HG02884 (cell line): ENCODE results near the gene RAPSN.

Experiments
- ATAC-seq: cut with Tn5 transposase; IDR thresholded peaks from one replicate; pipeline ENCODE4 v1.9.1; 2021; ENCODE audit warnings: mild to moderate bottlenecking, moderate library complexity; ENCODE audit not compliant: unreplicated experiment

RAPSN gene

DNA sequence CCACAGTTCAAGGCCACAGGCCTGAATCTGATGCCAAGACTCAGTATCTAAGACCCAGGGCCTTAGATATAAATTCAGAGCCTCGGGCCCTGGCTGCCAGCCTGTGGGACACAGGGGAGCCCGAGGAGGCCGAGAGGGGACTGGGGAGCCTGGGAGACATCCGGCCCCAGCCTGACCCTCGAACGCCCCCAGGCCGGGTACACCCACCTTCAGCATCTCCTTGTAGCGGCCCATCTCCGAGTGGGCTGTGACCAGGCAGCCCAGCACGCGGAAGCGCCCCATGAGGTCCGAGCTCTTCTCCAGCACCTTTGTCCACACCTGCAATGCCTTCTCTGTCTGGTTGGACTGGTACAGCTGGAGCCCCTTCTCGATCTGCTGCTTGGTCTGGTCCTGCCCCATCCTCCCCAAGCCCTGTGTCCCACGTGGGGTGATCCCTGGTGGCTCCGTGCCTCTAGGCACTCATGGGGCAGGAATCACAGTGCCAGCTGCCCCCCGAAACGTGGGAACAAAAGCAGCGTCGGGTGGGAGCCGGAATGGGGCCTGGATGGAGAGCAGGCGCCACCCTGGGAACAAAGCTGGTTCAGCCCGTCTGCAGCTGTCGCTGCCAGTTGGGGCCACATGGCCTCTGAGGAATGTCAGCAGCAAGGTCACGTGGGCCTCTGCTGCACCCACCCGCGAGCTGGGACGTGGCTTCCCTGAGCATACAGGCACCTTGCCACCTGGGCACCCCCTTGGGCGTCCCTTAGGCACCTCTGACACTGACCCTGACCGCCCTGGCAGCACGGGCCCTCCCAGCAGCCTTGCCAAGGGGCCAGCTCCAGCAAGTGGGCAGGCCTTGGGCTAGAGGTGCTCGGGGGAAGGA, at the start of gene RAPSN:
Gene RAPSN (minus strand): TSS at position 571 of the 862 bp plus-strand sequence. CDS start 172 bp downstream, at position 399.
- no peak for ATAC-seq

DNA sequence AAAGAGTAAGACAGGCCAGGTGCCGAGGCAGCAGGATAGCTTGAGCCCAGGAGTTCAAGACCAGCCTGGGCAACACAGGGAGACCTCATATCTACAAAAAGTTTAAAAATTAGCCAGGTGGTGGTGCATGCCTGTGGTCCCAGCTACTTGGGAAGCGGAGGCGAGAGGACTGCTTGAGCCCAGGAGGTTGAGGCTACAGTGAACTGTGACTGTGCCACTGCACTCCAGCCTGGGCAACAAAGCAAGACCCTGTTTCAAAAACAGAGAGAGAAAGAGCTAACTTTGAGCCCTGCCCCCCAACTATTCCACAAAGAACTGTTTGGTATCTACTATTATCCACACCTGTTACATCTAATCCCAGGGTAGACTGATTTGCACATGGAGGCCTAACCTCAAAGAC, 49.2 kb upstream of the RAPSN start:
- ATAC-seq: no peak

DNA sequence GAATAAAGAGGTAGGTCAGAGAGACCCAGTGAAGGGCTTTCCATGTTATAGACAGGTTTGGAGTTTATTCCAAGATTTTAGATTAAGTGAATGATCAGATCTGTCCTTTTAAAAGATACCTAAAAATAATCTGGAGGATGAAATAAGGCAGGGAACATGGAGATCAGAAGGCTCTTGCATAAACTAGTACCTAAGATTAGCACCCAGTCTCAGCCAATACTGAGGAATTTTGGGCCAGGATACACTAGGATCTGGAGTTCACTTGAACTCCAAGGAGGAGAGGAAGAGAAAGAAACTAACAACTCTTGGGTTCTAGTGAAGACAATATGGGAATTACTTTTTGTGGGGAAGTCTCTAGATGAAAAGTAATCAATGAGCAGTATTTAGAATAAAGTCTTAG, 47.9 kb upstream of the RAPSN start:
- no peak for ATAC-seq

DNA sequence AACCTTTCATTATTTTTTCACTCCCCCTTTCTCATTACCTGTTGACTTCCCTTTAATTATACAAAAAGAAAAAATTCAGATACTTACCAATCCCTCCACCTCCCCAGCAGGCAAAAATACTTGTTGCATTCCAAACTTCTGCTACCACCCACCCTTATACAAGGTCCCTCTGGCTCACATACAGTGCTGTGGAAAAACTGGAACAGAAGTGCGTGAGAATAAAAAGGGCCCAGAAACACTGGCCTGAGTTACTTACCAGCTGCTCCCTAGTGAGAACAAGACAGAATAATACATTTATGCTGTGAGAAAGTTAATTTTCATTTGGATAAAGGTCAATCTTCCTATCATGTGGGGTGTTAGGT, 46.9 kb upstream of the RAPSN start:
- ATAC-seq: no peak

DNA sequence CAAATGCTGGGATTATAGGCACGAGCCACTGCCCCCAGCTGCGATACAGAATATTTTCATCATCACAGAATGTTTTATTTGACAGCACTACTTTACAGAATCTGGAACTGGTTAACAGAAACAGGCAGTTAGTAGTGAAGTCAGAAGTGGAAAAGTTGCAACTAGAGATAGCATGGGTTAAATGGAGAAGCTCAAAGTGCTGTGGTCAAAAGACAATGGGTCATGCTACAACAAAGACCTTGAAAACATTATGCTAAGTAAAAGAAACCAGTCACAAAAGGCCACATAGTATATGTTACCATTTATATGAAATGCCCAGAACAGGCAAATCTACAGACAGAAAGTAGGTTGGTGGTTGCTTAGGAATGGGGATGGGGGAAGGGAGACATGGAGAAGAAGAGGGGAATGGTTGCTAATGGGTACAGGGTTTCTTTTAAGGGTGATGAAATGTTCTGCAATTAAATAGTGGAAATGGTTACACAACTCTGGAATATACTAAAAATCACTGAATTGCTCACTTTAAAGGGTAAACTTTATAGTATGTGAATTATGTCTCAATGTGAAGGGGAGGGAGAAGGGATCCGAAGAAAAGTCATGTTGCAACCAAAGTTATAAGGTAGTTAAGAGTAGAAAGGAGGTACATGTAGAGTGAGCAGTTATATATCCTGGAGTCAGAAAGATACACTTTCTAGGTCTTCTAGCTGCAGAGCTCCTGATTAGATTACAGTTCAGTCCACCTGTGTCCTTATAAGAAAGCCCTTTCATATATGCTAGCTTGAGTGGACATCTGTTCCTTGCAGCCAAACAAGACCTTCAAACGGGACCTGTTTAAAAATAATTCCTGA, 46.3 kb upstream of the RAPSN start:
- ATAC-seq: no peak

DNA sequence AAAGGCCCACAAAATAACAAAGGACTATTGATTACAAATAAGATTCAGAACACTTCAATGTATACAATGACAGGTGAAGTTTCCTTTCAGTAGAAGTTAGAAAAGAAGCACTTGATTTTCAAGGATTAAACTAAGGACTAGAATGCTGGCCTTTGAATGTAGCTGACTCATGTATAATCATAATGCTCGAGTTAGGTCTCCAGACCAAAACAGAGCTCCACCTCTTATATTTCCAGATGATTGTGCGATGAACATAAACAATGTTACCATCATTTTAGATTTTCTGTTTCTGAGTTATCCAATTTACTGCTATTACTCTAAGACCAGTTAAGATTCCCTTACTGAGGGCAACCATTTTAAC, 40.4 kb upstream of the RAPSN start:
- no peak for ATAC-seq

DNA sequence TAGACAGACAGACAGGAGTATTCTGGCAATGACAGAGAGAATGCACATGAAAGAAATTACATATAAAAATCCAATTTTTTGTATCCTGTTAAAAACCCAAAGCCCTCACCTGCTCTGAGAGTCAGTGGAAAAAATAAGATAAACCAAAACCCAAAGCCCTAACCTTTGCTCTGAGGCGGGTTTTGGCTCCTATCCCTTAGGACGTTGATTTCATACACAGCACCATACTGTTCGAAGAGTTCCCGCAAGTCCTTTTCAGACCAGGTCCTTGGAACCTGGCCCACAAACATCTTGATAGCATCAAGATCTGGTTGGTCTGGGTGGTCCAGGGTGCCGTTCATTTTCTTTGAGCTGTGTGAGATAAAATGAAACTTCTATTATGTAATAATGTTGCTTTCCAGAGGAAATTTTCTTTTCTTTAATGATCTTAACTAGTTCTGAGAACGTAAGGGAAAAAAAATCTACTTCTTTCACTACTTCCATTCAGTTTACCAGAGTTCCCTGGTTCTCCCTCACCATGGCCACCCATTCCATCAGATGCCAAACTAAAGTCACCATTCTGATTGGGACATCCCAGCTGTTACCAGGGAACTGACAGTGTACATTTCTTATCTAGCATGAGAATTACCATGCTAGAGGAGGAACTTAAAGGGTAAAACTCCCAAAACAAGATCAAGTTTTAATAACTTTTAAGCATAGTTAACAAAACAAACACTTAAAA, 39.9 kb upstream of the RAPSN start:
- ATAC-seq: no peak

DNA sequence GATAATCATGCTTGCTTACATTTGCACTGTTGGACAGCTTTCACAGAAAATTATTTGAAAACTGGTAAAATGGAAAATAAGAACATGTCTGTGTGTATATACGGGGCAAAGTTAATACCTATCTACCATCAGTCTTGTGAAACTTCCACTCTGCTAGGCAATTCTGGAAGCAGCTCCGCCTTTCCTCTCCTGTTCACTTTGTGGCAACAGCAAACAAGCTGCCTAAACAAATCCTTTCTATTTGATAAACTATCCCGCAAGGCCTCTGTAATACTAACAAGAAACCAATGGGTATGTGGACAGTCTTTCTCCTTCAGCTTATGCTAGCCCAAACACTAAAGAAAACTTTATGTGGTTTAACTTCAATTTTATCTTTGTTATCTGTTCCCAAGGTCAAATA, 39.2 kb upstream of the RAPSN start:
- ATAC-seq: no peak

DNA sequence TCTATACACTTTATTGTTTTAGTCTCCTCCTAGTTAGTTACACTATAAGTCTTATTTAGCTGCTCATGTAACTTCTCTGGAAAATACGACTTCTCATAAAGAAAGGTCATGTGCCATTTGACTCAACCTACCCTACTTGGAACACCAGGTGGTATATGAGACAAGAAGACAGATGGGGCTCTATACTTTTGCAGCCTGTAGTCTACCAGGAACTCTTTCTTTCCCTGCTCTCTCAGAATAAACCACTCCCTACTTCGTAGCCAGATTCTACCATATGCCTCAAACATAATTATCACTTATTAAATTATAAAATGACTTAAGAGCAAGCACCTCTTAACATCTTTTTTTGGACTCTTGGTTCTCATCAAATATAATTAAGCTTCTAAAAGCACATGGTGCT, 38.5 kb upstream of the RAPSN start:
- no peak for ATAC-seq

DNA sequence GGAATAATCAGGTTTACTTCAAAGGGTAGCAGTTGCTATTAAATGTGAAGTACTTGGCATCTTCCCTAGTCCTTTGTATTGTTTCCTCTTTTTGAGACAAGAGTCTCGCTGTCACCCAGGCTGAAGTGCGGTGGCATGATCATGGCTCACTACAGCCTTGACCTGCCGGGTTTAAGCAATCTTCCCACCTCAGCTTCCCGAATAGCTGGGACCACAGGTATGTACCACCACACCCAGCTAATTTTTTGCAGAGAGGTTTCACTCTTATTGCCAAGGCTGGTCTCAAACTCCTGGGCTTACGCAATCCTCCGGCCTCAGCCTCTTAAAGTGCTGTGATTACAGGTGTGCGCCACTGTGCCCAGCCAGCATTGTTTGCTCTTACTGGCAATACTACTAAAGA, 36.2 kb upstream of the RAPSN start:
- no peak for ATAC-seq

DNA sequence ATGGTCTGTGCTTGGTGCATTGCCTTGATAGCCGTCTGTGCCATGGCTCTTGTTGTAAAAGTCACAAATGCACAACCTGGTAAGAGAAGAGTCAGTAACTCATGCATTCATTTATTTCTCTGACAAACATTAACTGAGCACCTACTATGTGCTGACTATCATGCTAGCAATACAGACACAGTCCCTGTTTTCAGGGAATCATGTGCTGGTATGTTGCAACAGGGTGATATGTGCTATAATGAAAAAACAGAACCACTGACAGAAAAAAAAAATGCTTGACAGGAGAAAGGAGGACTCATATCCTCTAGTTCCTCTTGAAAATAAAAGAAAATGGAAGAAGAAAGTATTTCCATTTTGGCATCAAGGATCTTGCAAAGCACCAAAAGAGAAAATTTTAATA, 34.5 kb upstream of the RAPSN start:
- ATAC-seq: no peak

DNA sequence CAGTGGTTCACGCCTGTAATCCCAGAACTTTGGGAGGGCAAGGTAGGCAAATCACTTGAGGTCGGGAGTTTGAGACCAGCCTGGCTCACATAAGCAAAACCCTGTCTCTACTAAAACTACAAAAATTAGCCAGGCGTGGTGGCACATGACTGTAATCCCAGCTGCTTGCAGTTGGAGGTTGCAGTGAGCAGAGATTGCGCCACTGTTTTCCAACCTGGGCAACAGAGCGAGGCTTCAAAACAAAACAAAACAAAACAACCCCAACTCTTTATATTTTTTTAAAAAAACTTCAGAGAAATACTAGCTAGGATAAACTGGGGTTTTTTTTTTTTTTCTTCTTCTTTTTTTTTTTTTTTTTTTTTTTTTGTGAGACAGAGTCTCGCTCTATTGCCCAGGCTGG, 31.8 kb upstream of the RAPSN start:
- ATAC-seq: no peak

DNA sequence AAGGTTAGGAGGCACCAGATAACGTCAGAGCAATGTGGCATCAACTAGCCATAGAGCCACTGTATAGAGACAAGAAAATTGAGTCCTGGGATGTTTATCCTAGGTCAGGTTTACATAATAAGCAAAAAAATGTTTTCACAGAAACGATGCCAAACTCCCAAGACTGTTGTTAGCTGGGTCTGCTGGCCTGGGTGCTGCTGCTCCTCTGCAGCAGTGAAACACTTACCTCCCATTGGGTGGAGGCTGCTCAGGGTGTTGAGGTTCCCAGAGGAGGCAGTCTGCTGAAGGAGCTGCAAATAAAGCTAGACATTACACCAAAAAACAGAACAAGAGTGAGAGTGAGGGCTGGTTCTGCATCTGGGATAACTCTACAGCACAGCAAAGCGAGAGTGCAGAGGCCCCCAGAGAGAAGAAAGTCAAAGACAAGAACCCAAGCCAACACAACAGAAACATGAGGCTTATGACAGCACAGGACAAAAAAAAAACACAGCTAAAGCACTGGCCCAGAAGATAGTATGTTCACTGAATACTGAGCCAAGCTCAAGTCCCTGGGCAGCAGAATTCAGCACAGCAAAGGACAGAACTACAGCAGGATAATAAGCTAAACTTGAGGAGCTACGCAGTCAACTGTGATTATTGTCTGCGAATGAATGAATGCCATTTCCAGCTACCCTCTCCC, 29.9 kb upstream of the RAPSN start:
- ATAC-seq: no peak

DNA sequence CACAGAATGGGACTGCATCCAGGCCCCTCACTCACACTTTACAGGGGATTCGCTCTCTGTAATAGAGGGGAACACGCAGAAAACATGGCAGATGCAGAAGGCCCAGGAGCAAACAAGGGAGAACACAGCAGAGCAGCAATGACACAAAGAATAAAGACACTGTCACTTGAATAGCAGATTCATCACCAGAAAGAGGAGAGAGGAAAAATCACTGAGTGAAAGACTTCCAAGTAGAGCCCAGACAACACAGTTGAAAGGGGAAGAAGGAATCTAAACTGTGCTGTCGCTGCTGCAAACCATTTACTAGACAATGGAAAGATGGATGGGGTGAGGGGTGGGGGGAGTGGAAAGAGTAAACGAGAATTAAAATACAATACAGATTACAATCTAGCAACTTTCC, 28.8 kb upstream of the RAPSN start:
- ATAC-seq: no peak

DNA sequence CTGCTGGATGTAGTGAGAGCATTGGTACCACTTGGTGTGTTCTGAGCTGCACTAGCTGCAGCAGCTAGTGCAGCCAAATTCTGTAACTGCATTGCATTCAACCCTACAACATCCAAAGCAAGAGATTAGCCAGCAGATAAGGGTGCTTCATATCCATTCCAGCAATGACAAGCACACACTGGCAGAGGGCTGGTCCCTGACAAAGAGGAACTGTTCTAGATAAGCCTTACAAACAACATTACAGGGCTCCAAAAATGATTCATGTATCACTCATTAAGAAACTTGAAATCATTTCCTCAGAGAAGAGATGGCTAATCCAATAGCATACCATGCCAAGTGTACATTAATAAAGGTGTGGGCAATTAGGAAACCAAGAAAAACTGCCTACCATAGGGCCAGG, 28.4 kb upstream of the RAPSN start:
- ATAC-seq: no peak

DNA sequence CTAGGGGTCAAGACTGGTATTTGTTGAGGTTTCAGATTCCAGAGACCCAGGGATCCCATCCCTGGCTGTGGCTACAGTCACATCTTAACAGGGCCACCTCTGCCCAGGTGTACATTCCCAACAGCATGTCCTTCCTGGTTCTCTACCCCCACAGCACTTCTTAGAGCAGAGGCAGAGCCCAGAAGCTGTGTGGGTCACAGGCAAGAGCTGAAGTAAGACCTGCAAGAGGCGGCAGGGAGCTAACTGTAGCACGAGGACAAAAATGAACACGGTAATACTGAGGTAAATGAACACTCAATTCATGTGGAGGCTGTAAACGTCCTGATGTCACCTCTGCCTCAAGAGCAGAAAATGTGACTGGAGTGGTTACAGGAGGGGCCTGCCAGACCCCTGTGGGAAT, 21.7 kb upstream of the RAPSN start:
- ATAC-seq: no peak

DNA sequence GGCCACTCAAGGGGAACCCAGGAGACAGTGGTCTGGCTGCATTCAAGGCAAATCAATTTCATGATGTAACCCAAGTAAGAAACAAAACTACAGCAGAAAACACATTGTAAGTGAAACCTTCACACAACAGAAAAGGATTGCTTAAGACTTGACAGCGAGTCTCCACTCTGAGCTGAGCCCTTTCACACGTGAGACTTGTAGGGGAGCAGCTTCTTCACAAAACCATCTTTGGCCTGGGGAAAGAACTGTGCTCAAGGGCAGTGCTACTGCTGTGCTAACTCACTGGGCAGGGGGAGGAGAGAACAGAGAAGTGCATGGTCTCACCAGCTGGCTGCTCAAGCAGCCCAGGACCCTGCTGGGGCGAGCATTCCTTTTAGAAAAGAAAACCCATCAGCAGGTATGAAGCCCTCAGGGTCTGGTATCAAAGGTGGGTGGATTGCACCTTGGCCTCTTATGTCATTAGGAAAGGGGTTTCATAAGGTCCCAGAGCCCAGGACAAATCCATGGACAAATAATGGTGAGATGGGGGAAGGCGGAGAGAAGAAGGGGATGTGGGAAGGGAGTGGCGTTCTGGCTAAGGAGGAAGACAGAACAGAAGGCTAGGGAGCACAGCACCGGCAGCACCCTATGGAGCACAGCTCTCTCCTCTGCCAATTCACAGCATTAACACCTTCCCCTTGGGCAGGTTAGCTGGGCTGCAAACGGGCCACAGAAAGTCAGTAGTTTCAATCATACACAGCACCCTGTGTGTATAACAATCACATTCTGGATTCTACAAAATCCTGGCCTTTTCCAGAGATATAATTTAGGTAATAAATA, 20.6 kb upstream of the RAPSN start:
- ATAC-seq: no peak

DNA sequence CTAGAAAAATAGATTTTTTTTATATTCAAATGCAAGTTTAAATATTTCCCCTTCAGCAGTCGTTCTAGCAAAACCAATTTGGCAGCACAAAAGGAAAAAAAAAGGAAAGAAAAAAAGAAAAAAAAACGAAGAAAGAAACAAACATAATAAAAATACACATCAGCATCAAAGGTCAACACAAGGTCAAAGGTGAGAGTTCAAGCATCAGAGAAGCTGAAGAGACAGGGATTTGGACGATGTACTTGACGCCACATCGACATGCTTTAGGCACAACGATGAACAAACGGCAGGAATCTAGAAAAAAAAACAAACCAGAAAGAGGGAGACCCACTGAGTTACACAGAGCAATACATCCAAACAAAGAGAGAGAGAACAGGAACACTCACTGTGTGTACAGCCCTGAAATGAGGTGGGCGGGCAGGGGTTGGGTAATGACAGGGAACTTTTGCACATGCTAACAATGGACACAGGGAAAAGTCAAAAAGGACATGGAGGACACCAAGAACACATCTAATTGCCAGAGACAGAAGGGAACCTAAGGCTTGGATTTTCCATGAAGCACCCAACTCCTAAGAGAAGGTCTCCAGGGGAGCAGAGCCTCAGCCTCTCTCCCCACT, 19.8 kb upstream of the RAPSN start:
- ATAC-seq: no peak

DNA sequence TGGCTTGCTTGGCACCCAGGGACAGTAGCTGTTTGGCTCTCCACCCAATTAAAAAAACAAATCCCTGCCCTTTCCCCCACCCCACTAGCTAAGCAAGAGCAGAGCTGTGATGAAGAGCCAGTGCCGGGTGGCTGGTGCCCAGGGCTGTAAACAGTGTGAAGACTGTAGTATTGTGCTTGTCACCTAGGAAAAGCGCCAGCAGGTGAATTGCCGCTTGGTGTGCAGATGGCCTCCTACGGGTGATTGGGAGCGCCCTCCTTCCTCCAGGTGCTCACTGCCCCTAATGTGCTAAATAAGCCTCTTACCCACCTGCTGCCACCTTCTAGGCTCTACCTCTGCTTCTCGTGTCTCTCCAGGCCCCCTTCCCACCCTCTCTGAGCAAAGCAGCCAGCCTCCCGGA, 18.4 kb upstream of the RAPSN start:
- no peak for ATAC-seq
